Stomach smooth muscle (tissue), 2 donors: ENCODE results near the gene RNU6-8.

Experiments used
- H3K27ac ChIP-seq: one replicate; pipeline ENCODE4 v1.7.0; 2013; ENCODE audit warnings: mild to moderate bottlenecking, low read length, inconsistent platforms
- H3K27me3 ChIP-seq, 2 donors: one replicate each; pipeline ENCODE4 v1.7.0; 2013; ENCODE audit warnings: low read length in 2 of 2; ENCODE audit not compliant: insufficient read depth in 2 of 2, control insufficient read depth in 1 of 2
- H3K36me3 ChIP-seq, 2 donors: one replicate each; pipeline ENCODE4 v1.7.0; 2013; ENCODE audit warnings: low read length in 2 of 2; ENCODE audit not compliant: control insufficient read depth in 2 of 2, insufficient read depth in 2 of 2
- H3K4me1 ChIP-seq: one replicate; pipeline ENCODE4 v1.7.0; 2013; ENCODE audit warnings: low read length; ENCODE audit not compliant: control insufficient read depth, insufficient read depth
- H3K4me3 ChIP-seq, 2 donors: one replicate each; pipeline ENCODE4 v1.7.0; 2013; ENCODE audit warnings: low read length in 2 of 2
- H3K9ac ChIP-seq, 2 donors: one replicate each; pipeline ENCODE4 v1.7.0; 2013; ENCODE audit warnings: low read length in 2 of 2, mild to moderate bottlenecking in 1 of 2
- H3K9me3 ChIP-seq, 2 donors: one replicate each; pipeline ENCODE4 v1.7.0; 2013; ENCODE audit warnings: low read length in 2 of 2; ENCODE audit not compliant: control insufficient read depth in 2 of 2
- donor health status: healthy.
- donor health status: Pancreatic carcinoma.

Gene RNU6-8

DNA sequence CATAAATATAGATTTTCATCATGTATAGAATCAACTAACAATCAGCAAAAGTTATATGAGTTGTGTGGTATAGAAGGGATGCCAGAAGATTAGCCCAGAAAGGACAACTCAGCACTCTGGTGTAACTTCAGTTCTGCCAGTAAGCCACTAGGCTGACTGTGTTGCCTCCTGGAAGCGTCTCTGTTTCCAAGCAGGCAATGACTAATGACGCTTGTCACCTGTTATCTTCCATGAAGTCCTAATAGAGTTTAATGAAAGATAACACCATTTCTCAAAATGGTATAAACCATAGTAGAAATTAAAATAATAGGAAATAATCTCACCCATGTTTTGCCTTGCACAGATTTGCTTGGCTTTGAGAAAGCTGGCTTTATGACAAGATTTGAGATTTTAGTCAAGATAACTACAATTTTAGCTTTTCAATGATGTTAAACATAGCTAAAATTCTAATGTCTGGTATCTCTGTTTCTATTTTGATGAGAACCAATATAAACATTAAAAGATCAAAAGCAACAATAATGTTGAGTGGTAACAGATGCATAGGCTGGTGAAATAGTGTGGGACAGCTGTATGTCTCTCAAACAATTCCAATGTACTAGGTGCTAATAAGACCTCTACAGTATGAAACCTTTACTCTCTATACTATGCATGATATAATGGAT lies 10.2 kb downstream of the RNU6-8 start:
- H3K9ac ChIP-seq = no peak overlapping the region
- H3K36me3 ChIP-seq = no peaks in the 10 kb centered on the region
- no peak overlapping the region for H3K27ac ChIP-seq
- no peaks in the 10 kb centered on the region for H3K27me3 ChIP-seq
- H3K4me3 ChIP-seq = no peak overlapping the region
- no peaks in the 10 kb centered on the region for H3K4me1 ChIP-seq
- no peaks in the 10 kb centered on the region for H3K9me3 ChIP-seq

DNA sequence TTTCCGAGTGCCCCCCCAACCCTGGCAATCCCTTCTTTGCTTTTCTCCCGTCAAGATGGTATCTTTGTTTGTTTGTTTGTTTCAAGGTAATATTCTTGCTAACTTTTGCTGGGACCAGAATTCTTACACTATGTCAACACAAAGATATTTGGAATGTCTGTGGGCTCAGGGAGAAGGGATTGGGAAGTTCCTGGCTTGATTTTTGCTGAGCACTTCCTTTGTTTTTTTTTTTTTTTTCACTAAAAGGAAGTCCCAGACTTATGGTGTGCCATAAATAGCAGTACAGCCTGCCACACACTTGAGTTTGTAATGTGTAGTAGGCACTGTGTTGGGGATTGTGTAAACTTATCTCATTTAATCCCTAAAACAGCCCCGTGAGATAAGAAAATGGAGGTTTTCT lies 12.4 kb downstream of the RNU6-8 start:
- H3K4me3 ChIP-seq = no peak overlapping the region
- no peaks in the 10 kb centered on the region for H3K36me3 ChIP-seq
- H3K27ac ChIP-seq = no peak overlapping the region

DNA sequence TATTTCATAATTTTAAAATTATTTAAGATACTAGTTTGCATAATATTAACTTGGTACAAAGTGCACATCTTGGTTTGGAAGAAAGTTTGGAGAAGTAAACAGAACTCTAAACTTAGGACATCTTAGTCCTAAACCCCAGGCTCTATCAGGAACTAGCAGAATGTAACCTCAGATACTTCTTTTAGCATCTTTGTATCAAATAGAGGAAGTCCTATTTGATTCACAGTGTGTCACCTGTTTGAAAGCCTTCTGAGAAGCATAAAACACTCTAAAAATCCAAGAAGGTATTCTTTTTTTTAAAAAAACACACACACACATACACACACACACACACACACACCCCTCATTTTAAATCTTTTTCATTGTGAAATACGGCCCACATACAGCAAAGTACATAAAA lies 13.3 kb downstream of the RNU6-8 start:
- H3K27me3 ChIP-seq = no peaks in the 10 kb centered on the region
- no peak overlapping the region for H3K27ac ChIP-seq
- no peak overlapping the region for H3K4me3 ChIP-seq
- H3K36me3 ChIP-seq = no peaks in the 10 kb centered on the region
- no peak overlapping the region for H3K9ac ChIP-seq
- H3K4me1 ChIP-seq = no peaks in the 10 kb centered on the region
- H3K9me3 ChIP-seq = peaks cover 0 to 6% of the 10 kb centered on the region in 2 donors

More for the DNA sequence above, 12.4 kb downstream of the RNU6-8 start:
- Histone ChIP-seq H3K27me3 (no peaks in the 10 kb centered on the region), H3K9me3 (no peaks in the 10 kb centered on the region), H3K4me1 (no peaks in the 10 kb centered on the region), H3K9ac (no peak overlapping the region)

DNA sequence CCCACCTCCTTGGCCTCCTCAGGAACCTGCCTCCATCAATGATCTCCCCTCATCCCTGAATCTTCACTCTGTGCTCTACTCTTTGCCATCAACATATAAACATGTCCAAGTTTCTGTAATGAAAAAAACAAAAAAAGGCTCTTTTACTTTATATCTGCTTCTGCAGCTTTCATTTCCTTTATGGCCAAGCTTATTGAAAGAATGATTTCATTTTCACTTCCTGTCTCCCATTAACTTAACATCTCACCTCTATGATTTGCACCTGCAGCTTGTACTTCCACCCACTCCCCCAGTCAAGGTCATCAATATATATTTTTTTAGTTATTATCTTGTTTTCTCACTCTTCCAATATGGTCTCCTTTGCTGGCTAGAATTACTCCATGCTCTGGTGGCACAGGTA lies 16.8 kb downstream of the RNU6-8 start:
- Histone ChIP-seq H3K4me1 (no peaks in the 10 kb centered on the region), H3K4me3 (no peak overlapping the region), H3K27me3 (no peaks in the 10 kb centered on the region), H3K36me3 (no peaks in the 10 kb centered on the region), H3K9me3 (peaks cover 0 to 8% of the 10 kb centered on the region in 2 donors), H3K27ac (no peak overlapping the region), H3K9ac (no peak overlapping the region)

DNA sequence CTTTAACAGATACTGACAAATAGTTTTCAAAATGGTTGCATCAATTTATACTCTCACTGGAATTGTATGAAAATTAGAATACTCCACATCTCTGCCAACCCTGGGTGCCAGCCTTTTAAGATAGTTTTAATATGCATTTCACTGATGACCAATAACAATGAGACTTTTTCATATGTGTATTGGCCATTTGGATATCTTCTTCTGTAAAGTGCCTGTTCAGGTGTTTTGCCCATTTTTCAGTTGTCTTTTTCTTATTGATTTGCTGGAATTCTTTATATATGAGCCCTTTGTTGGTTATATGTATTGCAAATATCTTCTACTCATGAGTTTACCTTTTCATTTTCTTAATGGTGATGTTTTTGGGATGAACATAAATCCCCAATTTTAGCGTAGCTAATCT lies 18.0 kb downstream of the RNU6-8 start:
- no peaks in the 10 kb centered on the region for H3K4me1 ChIP-seq
- no peaks in the 10 kb centered on the region for H3K36me3 ChIP-seq
- no peak overlapping the region for H3K4me3 ChIP-seq
- H3K9me3 ChIP-seq = peaks cover 0 to 8% of the 10 kb centered on the region in 2 donors
- no peak overlapping the region for H3K27ac ChIP-seq
- no peak overlapping the region for H3K9ac ChIP-seq
- no peaks in the 10 kb centered on the region for H3K27me3 ChIP-seq

DNA sequence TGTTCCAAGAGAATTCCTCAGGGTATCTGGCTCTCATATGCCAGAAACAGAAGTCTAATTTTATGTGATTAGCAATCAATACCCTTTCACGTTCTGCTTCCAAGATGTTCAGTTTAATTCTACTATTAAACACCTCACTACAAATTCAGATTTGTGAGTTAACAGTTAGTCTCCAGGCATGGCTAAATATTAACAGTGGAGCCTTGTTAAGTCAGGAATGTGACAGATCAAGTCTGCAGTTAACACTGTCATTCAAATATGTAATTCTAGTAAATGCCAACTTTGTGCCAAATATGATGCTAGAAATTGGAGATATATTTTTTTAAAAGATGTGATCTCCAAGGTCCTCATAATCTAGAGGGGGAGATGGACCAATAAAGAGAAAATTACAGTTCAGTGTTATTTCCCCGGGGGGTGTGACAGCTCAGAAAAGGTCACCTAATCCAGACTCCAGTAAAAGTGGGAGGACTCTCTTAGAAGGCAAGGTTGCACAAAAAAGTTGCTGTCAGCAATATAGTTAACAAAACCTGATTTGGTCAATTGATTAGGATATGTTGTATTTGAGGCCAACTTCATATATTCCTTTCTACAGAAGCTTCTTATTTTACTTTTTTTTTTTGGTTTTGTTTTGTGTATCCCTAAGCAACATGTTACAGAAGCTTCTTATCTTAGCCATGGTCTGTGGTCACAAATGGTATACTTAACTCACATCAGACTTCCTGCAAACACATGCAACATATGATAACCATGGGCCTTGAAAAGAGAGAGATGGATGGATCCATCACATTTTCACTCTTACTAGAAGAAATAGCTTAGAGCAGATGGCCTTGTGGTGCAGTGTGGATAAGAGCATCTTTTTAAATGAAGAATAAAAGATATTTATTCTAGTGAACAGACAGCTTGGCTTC lies 19.7 kb downstream of the RNU6-8 start:
- H3K9me3 ChIP-seq = peaks cover 2 to 8% of the 10 kb centered on the region in 2 donors
- H3K4me1 ChIP-seq = no peaks in the 10 kb centered on the region
- no peak overlapping the region for H3K4me3 ChIP-seq
- no peaks in the 10 kb centered on the region for H3K27me3 ChIP-seq
- H3K27ac ChIP-seq = no peak overlapping the region
- H3K9ac ChIP-seq = no peak overlapping the region
- no peaks in the 10 kb centered on the region for H3K36me3 ChIP-seq

DNA sequence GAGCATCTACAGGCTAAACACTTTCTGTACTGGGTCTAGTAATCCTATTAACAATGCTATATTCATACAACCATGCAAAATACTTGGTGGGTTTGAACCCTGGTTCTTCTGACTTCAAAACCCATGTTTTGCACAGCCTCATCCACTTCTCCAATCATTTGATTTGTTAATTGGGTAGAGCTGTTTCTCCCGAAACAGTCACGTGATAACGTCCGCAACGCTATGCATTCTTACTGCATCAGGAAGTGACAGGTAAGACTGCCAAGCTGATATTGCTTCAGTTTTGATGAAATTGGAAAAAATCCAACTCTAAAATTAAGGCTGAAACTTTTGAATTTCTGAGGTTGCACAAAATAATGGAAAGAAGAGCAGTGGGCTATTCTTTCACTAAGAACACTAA lies 31.6 kb downstream of the RNU6-8 start:
- Histone ChIP-seq H3K4me3 (no peak overlapping the region), H3K27me3 (no peaks in the 10 kb centered on the region), H3K4me1 (no peaks in the 10 kb centered on the region), H3K9me3 (no peaks in the 10 kb centered on the region), H3K9ac (no peak overlapping the region), H3K36me3 (no peaks in the 10 kb centered on the region), H3K27ac (no peak overlapping the region)

DNA sequence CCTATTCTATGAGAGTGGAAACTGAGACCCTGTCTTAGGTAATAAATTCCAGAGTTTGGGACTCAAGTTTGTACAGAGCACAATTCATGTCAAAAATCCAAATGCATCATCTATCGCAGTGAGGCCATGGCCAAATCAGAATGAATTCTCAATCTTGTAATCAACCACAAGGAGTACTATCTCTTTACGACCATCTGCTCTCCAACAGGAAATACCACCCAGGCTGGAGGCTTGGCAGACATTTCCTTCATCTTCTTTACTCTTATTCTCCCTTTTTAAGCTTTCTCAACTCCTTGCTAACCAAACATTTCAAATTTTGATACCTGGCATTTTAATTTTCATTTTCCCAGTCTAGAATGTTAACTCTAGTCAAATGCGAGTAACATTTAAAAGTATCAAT lies 33.9 kb downstream of the RNU6-8 start:
- Histone ChIP-seq H3K27ac (no peak overlapping the region), H3K9me3 (no peaks in the 10 kb centered on the region), H3K36me3 (no peaks in the 10 kb centered on the region), H3K4me1 (no peaks in the 10 kb centered on the region), H3K9ac (no peak overlapping the region), H3K27me3 (no peaks in the 10 kb centered on the region), H3K4me3 (no peak overlapping the region)

DNA sequence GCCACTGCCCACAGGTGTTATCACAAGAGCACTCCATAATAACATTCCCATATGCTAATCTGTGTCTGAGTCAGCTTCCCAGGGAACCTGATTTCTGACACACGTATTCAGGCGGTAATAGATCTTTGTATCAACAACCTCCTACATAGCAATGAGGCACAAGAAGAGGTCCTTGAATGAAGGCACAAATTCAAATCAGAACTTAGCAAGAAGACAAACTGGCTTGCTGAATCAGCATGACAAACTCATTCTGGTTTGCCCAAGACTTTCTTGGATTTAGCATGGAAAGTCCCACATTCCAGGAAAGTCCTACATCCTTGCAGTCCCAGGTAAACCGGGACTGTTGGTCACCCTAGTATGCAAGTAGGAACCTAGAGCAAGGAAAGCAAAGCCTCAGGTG lies 35.2 kb downstream of the RNU6-8 start:
- H3K9ac ChIP-seq = no peak overlapping the region
- no peaks in the 10 kb centered on the region for H3K27me3 ChIP-seq
- no peaks in the 10 kb centered on the region for H3K9me3 ChIP-seq
- H3K36me3 ChIP-seq = no peaks in the 10 kb centered on the region
- no peaks in the 10 kb centered on the region for H3K4me1 ChIP-seq
- H3K27ac ChIP-seq = no peak overlapping the region
- no peak overlapping the region for H3K4me3 ChIP-seq

DNA sequence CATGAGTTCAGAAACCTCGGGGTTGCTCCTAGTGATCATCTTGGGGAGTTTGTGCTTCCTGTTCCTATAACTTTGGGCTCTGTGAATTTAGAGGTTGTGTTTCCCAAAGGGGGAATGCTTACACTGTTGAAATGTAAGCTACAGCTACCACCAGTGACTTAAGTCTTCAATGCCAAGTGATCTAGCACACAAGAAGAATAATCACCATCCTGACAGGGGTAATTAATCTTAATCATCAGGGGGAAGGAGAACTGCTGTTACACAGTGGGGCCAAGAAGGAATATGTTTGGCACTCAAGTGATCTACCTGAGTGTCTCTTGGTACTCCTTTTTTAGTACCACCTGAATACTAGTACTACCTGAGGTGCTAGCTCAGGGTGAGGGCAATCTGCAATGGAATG lies 36.1 kb downstream of the RNU6-8 start:
- Histone ChIP-seq H3K36me3 (no peaks in the 10 kb centered on the region), H3K27me3 (no peaks in the 10 kb centered on the region), H3K4me3 (no peak overlapping the region), H3K27ac (no peak overlapping the region), H3K9me3 (no peaks in the 10 kb centered on the region), H3K9ac (no peak overlapping the region), H3K4me1 (no peaks in the 10 kb centered on the region)

DNA sequence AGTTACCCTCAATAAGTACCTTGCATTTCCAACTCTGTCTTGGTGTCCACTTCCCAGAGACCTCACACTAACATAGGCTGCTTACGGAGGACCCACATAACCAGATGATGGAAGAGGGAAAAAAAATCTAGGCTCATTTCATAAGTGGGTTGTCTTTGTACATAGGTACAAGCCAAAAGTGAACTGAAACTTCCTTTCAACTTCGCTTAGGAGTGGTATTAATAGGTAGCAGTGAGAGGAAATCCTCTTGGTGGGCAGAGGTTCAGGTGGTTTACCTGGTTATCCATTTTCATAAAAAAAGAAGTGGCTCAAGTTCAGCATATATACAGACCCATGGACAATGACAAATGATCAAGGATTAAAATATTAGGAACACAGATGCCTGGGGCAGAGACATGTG lies 37.0 kb downstream of the RNU6-8 start:
- no peaks in the 10 kb centered on the region for H3K36me3 ChIP-seq
- no peaks in the 10 kb centered on the region for H3K9me3 ChIP-seq
- H3K4me3 ChIP-seq = no peak overlapping the region
- no peaks in the 10 kb centered on the region for H3K4me1 ChIP-seq
- no peak overlapping the region for H3K27ac ChIP-seq
- no peak overlapping the region for H3K9ac ChIP-seq
- no peaks in the 10 kb centered on the region for H3K27me3 ChIP-seq
